ENCODE results near the gene KSR1.
"Not testable (repeated sequence)": the region's sequence is repeated elsewhere in the genome, so short reads cannot be mapped to it uniquely, and the experiment has no call there.

Gene KSR1

DNA sequence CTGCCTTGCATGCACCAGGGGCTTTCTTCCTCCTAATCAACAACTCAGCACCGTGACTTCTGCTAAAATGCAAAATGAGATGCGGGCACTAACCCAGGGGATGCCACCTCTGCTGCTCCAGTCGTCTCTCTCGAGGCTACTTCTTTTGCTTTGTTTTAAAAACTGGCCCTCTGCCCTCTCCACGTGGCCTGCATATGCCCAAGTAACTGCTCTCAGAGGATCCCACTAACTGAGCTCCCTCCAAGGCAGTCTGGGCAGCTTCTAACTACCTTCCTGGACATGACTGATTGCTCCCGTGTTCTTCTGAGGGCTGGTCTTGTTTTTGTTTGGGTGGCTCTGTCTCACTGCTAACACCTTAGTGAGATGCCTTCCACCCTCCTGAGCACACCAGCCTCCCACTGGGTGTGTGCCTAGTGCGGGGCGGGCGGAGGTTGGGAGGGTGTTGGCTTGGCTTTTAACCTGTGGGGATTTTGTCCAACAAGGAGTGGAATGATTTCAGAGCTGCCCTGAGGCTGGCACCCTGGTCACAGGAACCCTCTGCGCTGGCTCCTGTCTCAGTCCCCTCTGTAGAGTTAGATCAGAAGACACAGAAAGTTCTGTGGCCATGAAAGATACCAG is 165.8 kb downstream of the KSR1 start:
- no peak for DNase-seq

DNA sequence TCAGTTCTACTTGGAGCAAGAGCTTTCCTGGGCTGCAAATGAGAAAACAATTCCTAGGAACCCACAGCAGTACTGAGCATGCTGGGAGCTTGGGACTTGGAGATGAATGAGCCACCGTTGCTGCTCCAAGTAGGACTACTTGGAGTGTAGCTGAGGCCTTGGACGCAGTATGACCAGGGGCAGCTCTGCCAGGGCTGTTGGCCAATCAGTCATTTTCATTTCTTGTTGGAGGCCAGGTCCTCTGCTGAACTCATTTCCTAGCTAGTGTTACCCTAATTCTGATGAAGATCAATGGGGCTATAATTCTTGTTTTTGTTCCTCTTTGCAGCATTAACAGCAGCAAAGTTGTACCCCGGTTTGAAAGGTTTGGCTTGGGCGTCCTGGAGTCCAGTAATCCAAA is 166.7 kb downstream of the KSR1 start:
- no peak for DNase-seq

GRCh38 chr17:27623614-27624013 is 167.4 kb downstream of the KSR1 start:
- DNase-seq: no peak

GRCh38 chr17:27624539-27624938 is 168.3 kb downstream of the KSR1 start:
- no peak for DNase-seq

DNA sequence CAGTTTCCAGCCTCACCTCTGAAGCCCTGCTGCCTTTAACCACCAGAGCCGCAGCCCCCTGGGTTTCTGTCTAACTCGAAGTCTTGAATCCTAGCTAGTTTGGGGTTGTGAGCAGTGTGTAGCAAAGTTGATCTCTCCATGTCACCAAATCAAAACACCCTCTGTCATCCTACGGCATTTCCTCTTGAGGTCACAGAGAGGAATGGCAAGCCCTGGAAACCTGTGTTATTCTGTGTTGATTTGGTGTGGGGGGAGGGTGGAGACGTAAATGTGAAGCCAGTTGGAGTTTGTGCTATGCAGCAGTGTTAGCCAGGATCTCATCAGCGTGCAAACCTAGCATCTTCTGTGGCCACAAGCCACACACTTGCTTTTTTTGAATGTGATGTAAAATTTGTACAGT is 169.6 kb downstream of the KSR1 start:
- DNase-seq: no peak

DNA sequence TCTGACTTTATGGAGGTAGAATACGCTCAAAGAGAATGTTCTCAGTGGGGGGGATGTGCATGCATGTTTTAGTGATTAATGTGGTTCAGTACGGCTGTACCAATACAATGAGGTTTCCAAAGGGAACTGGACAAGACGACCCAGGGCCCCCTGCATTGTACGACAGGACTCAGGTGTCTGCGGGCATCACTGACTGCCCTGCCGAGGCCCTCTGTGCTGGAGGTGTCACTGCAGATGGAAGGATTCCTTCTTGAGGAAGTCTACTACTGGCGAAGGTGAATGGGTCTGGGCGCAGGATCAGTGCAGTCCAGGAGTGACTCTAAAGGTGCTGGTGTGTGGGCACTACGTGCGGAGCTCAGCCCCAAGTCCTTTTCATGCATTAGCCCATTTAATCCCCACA is 171.3 kb downstream of the KSR1 start:
- DNase-seq: no peak

DNA sequence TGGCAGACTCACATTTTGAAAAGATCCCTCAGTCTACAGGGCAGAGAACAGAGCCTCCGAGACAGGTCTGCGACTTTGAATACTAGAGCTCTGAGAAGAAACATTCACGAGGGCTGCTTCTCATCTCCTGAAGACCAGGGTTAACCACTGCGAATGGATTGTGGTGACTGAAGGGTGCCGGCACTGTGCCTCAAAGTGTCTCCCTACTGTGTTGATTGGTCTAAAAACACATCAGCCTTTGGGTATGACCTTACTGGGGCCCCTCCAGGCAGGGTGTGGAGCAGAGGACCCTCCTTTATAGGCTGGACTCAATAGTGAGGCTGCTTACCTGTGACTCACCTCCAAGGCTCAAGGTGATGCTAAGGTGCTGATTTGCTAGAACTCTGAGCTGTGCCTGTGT is 172.1 kb downstream of the KSR1 start:
- DNase-seq: no peak

- DNase-seq: not testable (repeated sequence)
Measured at GRCh38 chr17:27629260-27629659, 173.0 kb downstream of the KSR1 start.

GRCh38 chr17:27630607-27631410 is 174.6 kb downstream of the KSR1 start, which contains the start of gene LGALS9:
Gene LGALS9, plus strand, starts transcription at chr17:27631188. Its CDS starts 78 bp downstream, at chr17:27631266.
- peak; percentile 86 for DNase-seq

DNA sequence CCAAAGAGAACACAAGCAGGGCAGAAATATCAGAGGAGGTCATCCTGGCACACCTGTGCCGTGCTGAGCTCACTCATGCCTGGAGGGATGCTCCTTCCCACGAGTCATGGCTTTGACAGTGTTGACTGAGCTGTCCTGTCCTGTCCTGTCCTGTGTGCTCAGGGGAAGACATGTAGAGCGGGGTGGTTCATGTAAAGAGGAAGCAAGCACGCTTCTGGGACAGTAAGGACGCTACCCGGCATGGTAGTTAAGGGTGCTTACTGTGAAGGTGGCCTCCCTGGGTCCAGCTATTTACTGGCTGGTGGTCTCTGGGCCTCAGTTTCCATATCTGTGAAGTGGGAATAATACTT is 175.1 kb downstream of the KSR1 start:
- DNase-seq: peak; percentile 74

DNA sequence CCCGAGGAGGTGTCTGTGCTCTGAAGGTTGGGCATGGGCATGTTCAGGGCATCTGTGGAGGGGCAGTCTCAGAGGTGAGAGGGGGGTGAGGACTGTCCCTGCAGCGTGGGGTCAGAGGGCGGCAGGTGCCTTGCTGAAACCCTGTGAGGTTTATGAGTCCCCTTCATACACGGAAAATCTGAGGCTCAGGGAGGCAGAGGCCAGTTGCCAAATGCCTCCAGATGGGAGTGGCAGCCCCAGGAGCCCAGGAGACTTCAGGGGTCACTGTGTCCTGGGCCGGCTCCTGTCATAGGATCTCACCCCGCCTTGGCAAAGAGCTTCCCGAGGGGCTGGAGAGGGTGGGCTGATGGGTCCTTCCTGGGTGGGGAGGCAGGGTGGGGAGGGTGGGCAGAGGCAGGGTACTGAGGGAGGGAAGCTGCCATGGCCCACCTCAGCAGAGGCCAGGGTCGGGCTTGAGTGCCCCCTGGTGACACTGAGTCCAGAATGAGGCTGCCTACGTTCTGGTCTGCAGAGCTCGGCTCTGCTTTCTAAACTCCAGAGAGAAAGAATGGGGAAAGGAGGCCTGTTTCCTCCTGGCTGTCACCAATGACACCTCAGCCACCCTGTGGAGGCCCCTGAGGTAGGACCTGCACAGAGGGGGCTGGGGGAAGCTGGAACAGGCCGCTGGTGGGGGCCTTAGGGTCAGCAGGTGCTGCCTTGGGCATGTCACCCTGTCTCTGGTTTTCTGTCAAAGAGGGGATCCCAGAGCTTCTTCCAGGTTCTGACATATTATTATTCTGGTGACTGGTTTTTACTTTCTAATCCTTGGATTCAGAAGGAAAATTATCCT is 175.9 kb downstream of the KSR1 start:
- DNase-seq: peak; percentile 61

GRCh38 chr17:27632766-27633165 is 176.5 kb downstream of the KSR1 start:
- peak; percentile 63 for DNase-seq

- DNase-seq: peak; percentile 69
Measured at GRCh38 chr17:27633312-27634025, 177.2 kb downstream of the KSR1 start.

DNA sequence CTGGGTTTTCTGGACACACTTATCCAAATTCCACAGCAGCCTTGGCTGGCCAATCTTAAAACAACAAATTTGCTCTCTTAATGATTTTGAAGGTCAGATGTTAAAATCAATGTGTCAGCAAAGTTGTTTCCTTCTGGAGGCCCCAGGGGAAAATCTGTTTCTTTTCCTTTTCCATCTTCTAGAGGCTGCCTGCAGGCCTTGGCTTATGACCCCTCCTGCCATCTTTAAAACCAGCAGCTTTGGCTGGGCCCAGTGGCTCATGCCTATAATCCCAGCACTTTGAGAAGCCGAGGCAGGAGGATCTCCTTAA is 177.7 kb downstream of the KSR1 start:
- no peak for DNase-seq

- no peak for DNase-seq
Measured at GRCh38 chr17:27634776-27635175, 178.5 kb downstream of the KSR1 start.

- DNase-seq: peak; percentile 94
Measured at GRCh38 chr17:27635275-27635823, 179.1 kb downstream of the KSR1 start.

DNA sequence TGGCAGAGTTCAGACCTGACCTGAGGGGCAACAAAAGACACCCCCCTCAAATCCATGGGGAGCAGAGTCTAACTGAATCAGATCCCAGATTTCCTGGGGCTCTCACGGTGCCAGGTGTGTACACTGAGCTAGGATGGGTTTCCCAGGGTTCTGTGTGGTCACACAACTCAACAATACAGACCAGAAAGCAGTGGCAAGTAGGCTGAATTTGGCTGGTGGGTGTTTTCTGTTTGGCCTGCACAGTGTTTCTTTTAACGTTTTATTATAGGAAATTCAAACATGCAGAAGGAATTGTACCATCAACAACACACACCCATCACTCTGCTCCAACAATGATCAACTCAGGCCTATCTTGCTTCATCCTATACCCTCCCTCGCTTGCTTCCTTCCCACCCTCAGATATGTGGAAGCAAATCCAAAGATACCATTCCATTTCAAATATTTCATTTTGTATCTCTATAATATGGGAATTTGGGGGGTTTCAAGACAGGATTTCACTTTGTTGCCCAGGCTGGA is 179.8 kb downstream of the KSR1 start:
- DNase-seq: not testable (repeated sequence)

DNA sequence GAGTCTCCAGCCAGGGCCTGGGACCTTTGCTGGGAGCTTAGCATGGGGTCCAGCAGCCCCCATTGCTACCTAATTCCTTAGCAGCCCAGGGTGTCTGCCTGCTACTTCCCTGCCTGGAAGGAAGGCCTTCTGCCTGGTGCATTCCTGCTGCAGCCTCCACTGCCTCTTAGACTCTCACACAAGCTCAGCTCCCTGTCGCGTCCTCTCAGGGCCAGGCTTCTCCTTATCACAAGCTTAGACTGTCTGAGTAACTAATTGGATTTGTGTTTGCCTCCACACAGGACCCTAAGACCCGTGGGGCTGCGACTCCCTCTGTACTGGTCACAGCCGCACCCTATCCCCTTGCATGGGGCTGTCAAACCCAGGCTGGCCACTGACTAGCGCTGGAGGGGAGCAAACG is 181.6 kb downstream of the KSR1 start:
- DNase-seq: not testable (repeated sequence)

GRCh38 chr17:27638415-27638914 is 182.2 kb downstream of the KSR1 start:
- DNase-seq: not testable (repeated sequence)

- no peak for DNase-seq
Measured at GRCh38 chr17:27640790-27641189, 184.5 kb downstream of the KSR1 start.

- no peak for DNase-seq
Measured at GRCh38 chr17:27644586-27644985, 188.3 kb downstream of the KSR1 start.

- not testable (repeated sequence) for DNase-seq
Measured at GRCh38 chr17:27645621-27646020, 189.4 kb downstream of the KSR1 start.

All from hematopoietic multipotent progenitor cell treated with erythropoietin and hydrocortisone succinate and interleukin-3 and kit ligand, for 4 days (in vitro differentiated cells).